HEK293T (cell line): ENCODE results near the gene DHRSX.

Experiments used
- CTCF ChIA-PET: fragments of 350-600 bp; formaldehyde crosslinking; extraction: SDS; loops from one replicate; lab custom pipeline; 2021; ENCODE audit warnings: antibody characterized with exemption, inconsistent platforms; lab: Yijun Ruan, JAX
- POLR2A ChIA-PET: fragments of 350-600 bp; formaldehyde crosslinking; extraction: SDS; loops from one replicate; lab custom pipeline; 2020; ENCODE audit warnings: antibody characterized with exemption, inconsistent platforms; lab: Yijun Ruan, JAX
- DNase-seq: peaks from one replicate; pipeline ENCODE4 v3.0.0; 2012; ENCODE audit warnings: mixed read lengths; ENCODE audit errors: extremely low spot score
- ARNT ChIP-seq: fragments of 450-650 bp; IDR thresholded peaks from 2 replicates; pipeline ENCODE4 v1.6.1; 2017; ENCODE audit warnings: mild to moderate bottlenecking
- BHLHE40 ChIP-seq: fragments of 450-650 bp; IDR thresholded peaks from 2 replicates; pipeline ENCODE4 v1.6.1; 2016; ENCODE audit warnings: mild to moderate bottlenecking, moderate library complexity, borderline replicate concordance
- CTBP1 ChIP-seq: fragments of 450-650 bp; IDR thresholded peaks from 2 replicates; pipeline ENCODE4 v1.6.1; 2016; ENCODE audit warnings: borderline replicate concordance
- ELF4 ChIP-seq: fragments of 450-650 bp; IDR thresholded peaks from 2 replicates; pipeline ENCODE4 v1.6.1; 2017; ENCODE audit warnings: antibody characterized with exemption
- FOXA1 ChIP-seq: fragments of 450-650 bp; IDR thresholded peaks from 2 replicates; pipeline ENCODE4 v1.6.1; 2016; ENCODE audit warnings: mild to moderate bottlenecking
- FOXK2 ChIP-seq: fragments of 450-650 bp; IDR thresholded peaks from 2 replicates; pipeline ENCODE4 v1.6.1; 2016; ENCODE audit warnings: mild to moderate bottlenecking
- FOXM1 ChIP-seq: fragments of 450-650 bp; IDR thresholded peaks from 2 replicates; pipeline ENCODE4 v1.6.1; 2017; ENCODE audit warnings: mild to moderate bottlenecking, borderline replicate concordance
- HDGF ChIP-seq: fragments of 450-650 bp; IDR thresholded peaks from 2 replicates; pipeline ENCODE4 v1.6.1; 2017; ENCODE audit warnings: antibody characterized with exemption, borderline replicate concordance
- L3MBTL2 ChIP-seq: fragments of 450-650 bp; conservative IDR thresholded peaks from 2 replicates; pipeline ENCODE4 v1.6.1; 2016; ENCODE audit warnings: mild to moderate bottlenecking
- LEF1 ChIP-seq: fragments of 450-650 bp; IDR thresholded peaks from 2 replicates; pipeline ENCODE4 v1.6.1; 2017; ENCODE audit warnings: mild to moderate bottlenecking, borderline replicate concordance
- NFRKB ChIP-seq: fragments of 450-650 bp; IDR thresholded peaks from 2 replicates; pipeline ENCODE4 v1.6.1; 2016; ENCODE audit warnings: mild to moderate bottlenecking, moderate library complexity
- SP1 ChIP-seq: fragments of 450-650 bp; IDR thresholded peaks from 2 replicates; pipeline ENCODE4 v1.6.1; 2017
- SUZ12 ChIP-seq: fragments of 450-650 bp; IDR thresholded peaks from 2 replicates; pipeline ENCODE4 v1.6.1; 2016; ENCODE audit warnings: mild to moderate bottlenecking
- TARDBP ChIP-seq: fragments of 450-650 bp; IDR thresholded peaks from 2 replicates; pipeline ENCODE4 v1.6.1; 2016
- ZNF384 ChIP-seq: fragments of 450-650 bp; IDR thresholded peaks from 2 replicates; pipeline ENCODE4 v1.6.1; 2016
- TF ChIP-seq, protein P1 (sequence below): fragments of 450-650 bp; IDR thresholded peaks from 2 replicates; pipeline ENCODE4 v1.6.1; 2016

DHRSX gene

GRCh38 chrX:2193273-2193592 lies 307.5 kb downstream of the DHRSX start:
- TF ChIP-seq HDGF (no peak), ZNF384 (no peak), TARDBP (no peak), CTBP1 (no peak), FOXM1 (no peak), SUZ12 (no peak), FOXK2 (no peak), L3MBTL2 (no peak), ELF4 (no peak), BHLHE40 (no peak), LEF1 (no peak), SP1 (no peak), FOXA1 (no peak), NFRKB (no peak), ARNT (no peak)
- TF ChIP-seq, protein P1, sequence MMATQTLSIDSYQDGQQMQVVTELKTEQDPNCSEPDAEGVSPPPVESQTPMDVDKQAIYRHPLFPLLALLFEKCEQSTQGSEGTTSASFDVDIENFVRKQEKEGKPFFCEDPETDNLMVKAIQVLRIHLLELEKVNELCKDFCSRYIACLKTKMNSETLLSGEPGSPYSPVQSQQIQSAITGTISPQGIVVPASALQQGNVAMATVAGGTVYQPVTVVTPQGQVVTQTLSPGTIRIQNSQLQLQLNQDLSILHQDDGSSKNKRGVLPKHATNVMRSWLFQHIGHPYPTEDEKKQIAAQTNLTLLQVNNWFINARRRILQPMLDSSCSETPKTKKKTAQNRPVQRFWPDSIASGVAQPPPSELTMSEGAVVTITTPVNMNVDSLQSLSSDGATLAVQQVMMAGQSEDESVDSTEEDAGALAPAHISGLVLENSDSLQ: no peak
- CTCF ChIA-PET: no interaction called here
- POLR2A ChIA-PET: no interaction called here
- no peak for DNase-seq

DNA sequence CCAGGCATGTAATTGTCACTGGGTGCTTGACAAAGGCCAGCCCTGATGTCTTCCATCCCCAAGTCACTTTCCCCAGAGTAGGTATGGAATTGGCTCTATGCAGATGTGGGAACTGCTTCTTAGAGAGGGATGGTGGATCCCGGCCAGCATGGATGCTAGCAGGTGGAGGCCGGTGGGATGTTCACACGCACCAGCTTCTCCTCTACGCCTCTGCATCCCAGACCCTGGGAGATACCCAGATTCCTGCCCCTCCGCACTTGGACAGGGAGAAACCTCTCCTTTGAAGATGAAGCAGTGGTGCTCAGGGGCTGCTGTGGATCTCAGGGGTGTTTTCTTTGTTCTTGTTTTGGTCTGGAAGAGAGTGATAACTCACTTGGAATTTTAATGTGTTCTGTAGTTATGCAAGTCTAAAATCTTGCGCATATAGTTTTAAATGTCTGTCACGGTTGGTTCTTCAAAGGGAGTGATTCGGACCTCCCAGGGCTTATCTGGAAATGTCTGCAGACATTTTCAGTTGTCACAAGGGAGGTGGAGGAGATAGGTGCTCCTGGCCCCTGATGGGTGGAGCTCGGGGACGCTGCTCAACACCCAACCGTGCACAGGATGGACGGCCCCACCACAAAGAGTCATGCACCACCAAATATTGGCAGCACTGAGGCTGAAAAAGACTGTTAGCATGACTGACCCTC lies 308.0 kb downstream of the DHRSX start:
- TF ChIP-seq HDGF (no peak), FOXA1 (no peak)
- TF ChIP-seq, protein P1: no peak
- POLR2A ChIA-PET: no interaction called here
- DNase-seq: no peak
- CTCF ChIA-PET: no interaction called here

DNA sequence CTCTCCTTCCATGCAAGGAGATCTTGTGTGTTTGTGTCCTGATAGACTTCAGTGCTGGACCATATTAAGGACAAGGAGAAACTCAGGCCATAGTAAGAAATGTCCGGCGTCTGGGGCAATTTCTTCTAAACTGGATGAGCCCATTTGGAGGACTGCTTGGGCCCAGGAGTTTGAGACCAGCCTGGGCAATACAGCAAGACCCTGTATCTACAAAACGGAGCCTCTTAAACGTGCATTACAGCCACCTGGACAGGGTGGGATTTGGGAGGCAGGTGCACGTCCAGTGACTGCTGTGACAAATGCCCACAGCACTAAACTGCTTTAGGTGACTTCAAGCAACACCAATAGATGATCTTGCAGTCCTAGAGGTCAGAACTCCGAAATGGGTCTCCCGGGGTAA lies 311.9 kb downstream of the DHRSX start:
- POLR2A ChIA-PET: no interaction called here
- no peak for TF ChIP-seq BHLHE40
- TF ChIP-seq HDGF: no peak
- CTCF ChIA-PET: no interaction called here
- no peak for DNase-seq

DNA sequence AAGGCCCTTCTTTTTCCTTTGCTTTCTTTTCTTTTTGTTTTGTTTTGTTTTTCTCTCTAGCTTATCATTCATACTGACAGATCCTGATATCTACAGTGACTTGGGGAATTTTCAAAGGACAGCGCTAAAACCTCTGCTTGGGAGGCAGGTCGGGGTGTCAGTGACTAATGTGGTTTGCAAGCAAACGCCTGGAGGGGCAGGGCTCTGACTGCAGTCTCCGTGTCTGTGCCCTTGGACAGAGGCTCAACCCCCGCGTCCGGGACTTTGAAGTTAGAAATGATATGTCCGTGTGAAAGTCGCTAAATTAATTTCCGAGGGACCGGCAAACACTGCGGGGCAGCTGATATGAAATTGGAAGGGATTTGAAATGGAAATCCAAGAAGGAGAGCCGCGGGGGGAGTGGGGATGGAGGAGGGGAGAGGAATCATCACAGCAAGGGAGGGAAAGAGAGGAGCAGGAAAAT lies 312.4 kb downstream of the DHRSX start:
- TF ChIP-seq CTBP1 (no peak), BHLHE40 (no peak)
- ChIA-PET POLR2A (no interaction called here), CTCF (no interaction called here)
- DNase-seq: no peak

GRCh38 chrX:2187352-2188115 lies 313.2 kb downstream of the DHRSX start:
- ChIA-PET CTCF (no interaction called here), POLR2A (no interaction called here)
- DNase-seq: no peak
- TF ChIP-seq ARNT (no peak), FOXM1 (no peak), NFRKB (no peak), SP1 (no peak), BHLHE40 (no peak), HDGF (no peak), SUZ12 (no peak), L3MBTL2 (no peak), FOXK2 (no peak), CTBP1 (no peak), TARDBP (no peak), FOXA1 (no peak), LEF1 (no peak), ELF4 (no peak)
- TF ChIP-seq, protein P1: no peak

- DNase-seq: no peak
- POLR2A ChIA-PET: no interaction called here
- no peak for TF ChIP-seq BHLHE40
- TF ChIP-seq SP1: no peak
- TF ChIP-seq ZNF384: no peak
- TF ChIP-seq FOXM1: no peak
- TF ChIP-seq LEF1: no peak
- TF ChIP-seq L3MBTL2: no peak
- no peak for TF ChIP-seq ARNT
- no peak for TF ChIP-seq FOXA1
- no peak for TF ChIP-seq FOXK2
- no peak for TF ChIP-seq ELF4
- TF ChIP-seq TARDBP: no peak
- CTCF ChIA-PET: no interaction called here
These were observed 315.3 kb downstream of the DHRSX start for GRCh38 chrX:2185341-2186082.

DNA sequence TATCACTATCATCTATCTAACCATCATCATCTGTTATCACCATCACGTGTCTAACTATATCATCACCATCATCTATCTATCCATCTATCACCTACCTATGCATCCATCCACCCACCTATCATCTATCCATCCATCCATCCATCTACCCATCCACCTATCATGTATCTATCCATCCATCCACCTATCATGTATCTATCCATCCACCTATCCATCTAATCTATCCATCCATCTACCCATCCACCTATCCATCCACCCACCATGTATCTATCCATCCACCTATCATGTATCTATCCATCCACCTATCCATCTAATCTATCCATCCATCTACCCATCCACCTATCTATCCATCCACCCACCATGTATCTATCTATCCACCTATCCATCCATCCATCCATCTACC lies 316.7 kb downstream of the DHRSX start:
- no peak for DNase-seq
- POLR2A ChIA-PET: no interaction called here
- no peak for TF ChIP-seq FOXK2
- TF ChIP-seq CTBP1: no peak
- CTCF ChIA-PET: no interaction called here
